ENCODE measurements around the gene HIPK2.

Gene HIPK2

DNA sequence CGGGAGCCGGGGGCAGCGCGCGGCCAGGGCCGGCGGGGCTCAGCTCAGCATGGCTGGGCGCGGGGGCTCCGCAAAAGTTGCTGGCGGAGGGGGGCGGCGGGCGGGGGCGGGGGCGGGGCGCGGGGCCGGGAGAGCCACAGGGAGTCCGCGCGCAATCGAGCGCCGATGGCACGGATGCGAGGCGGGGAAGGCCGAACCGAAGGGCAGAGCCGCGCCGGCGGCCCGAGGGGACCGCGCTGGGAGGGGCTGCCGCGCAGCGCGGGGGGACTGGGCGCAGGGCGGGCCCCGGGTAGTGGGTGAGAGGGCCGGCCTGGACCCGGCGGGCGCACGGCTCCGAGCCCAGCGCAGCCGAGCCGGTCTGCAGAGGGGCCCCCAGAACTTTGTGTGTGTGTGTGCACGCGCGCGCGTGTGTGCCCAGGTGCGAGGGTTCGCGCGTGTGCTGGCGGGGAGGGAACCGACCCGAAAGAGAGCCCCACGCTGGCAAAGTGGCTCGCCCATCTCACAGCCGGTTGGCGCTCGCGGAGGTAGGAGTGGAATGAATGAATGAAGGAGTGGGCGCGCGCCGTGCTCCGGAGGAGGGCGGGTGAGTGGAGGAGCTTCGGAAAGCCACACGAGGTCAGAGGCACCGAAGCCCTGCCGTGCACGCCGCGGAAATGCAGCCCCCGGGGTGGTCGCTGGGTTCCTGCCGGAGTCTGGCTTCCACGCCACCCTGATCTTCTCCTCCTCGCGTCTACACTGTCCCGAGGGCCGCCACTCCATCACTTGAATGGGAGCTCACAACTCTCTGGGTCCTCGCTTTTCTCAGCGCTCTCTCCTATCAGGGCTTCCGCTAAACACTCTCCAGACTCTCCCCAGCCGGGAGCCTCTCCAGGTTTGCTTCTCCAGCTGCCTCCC lies at the start of gene HIPK2:
Gene HIPK2, minus strand, starts transcription at position 51 of the 894 bp plus-strand sequence. CDS start 375 bp downstream, outside the sequence.
- peak; percentile 64 to 86 (median 76) for DNase-seq

DNA sequence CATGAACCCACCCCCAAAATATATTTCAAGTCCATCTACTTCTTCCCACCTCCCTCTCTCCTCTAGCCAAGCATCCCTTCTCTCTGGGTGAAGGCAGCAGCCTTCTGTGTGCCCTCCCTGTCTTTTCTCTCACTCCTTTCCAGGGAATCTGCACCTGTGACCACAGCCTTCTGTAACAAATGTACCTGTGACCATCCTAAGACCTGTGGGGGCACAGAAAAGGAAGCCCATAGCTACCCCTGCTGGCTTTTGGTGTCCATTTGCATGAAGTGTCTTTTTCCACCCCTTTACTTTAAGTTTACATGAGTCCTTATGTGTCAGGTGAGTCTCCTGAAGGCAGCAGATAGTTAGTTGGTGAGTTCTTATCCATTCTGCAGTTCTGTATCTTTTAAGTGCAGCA lies 49.2 kb upstream of the HIPK2 start:
- DNase-seq = no peak

DNA sequence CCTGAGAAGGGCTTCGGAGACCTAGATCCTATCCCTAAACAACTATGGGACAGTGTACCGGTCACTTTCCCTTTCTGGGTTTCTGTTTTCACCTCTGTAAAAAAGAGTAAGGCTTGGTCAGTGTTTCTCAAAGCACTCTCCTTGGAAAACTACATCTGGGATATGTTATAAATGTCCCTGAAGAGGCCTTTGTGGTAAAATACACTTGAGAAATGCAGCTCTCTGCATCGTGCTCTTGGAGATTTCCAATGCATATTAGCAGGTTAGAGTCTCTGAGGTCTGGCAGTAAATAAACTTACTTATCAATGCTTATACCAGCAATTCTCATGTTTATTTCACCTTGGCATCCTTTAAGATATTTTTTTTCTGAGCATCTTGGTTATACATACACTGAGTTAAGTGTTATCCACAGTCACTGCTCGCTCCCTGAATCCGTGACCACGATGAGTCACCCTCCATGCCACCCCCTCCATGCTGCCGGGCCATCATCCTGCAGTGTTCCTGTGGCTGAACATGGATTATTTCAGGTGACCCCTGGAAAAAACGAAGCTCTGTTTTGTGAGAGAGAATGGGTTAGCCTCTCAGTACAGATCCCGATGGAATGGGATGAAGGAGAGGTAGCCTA lies 48.0 kb upstream of the HIPK2 start:
- DNase-seq = peak; percentile 59 to 63 (median 61)

DNA sequence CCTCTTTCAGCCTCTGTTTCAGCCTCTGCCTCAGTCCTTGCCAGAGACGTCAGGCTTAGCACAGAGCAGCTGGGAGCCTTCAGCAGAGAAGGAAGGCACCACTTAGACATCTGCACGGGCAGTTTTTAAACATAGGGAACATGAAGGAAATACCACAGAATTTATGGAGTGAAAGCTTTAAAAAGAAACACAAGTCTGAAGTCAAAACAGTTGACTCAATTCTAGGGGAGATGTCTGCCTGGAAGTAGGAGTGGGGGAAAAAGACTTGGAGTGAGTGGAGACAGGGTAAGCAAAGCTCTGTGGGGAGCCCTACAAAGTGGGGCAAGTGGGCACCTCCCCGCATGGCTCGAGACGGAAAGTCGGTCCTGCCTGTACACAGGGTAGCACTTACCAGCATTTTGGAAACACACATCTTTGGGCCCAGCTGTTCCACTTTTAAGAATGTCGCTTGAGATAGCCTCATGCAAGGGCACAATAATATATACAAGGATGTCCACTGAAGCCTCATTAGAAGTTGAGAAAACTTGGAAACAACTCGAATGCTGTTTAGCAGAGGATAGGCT lies 46.2 kb upstream of the HIPK2 start:
- no peak for DNase-seq

DNA sequence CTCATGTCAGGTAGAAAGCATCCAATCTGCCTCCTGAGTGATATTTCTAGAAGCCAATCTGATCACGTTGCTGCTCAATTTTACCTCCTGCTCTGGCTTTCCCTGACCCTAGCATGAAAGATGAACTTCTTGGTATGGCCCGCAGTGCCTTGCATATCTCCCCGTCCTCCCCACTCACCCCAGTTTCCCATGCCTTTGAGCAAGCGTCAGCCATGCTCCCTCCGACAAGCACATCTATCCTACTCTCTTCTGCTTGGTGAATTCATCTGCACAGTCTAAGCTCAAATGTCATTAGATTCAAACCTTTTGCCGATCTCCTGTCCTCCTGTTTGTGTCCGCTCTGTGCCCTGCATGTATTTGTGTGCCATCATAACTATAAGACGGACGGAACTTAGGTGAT lies 45.1 kb upstream of the HIPK2 start:
- DNase-seq = no peak

DNA sequence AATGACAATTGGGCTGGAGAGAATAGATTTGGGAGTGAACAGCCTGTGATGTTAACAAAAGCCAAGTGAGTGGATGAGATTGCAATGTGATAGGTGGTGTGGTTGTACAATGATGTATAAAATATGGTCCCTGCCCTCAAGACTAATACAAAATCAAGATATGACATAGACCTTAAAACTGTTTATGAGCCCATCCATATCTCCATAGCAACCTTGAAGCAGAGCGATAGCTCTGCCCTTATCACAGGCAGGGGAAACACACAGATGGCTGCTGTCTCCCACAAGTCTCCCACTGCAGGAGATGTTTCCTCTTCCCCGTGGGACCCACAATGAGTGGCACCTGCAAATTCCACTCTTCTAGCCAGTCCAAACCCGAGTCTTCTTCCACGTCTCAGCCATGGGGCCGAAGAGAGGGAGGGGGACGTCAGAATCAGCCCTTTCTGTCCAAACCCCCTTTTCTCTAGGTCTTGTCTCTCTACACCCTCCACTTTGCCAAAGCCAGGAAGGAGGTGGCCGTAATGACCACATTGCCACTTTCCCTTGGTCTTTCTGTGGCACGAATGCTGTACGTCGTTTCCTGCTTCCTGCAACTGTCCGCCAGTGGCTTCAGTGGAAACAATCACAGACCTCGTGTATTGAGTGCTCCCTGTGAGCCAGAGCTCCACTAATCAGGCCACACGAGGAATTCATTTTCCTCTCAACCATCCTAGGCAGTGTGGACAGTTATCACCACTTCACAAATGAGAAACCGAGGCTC lies 43.7 kb upstream of the HIPK2 start:
- no peak for DNase-seq

- DNase-seq = peak; percentile 68 to 83 (median 73)
Observed at GRCh38 chr7:139820089-139820488, 42.3 kb upstream of the HIPK2 start.

DNA sequence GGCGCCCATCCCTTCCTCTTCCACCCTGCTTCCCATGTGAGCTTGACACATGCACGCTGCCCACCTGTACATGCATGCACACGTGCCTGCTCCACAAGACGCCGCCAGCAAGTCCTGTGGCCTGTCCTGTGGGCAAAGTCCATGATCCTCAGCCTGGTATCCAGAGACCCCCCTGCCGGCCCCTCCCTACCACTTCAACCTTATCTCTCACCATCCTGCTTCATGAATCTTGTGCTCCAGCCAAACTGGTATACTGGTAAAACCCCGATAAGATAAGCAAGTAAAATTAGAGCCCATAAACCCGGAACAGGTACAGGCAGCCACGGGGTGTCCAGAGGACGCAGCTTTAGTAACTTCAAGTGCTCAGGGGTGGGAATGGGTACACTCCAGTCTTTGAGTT lies 39.5 kb upstream of the HIPK2 start:
- DNase-seq = no peak

DNA sequence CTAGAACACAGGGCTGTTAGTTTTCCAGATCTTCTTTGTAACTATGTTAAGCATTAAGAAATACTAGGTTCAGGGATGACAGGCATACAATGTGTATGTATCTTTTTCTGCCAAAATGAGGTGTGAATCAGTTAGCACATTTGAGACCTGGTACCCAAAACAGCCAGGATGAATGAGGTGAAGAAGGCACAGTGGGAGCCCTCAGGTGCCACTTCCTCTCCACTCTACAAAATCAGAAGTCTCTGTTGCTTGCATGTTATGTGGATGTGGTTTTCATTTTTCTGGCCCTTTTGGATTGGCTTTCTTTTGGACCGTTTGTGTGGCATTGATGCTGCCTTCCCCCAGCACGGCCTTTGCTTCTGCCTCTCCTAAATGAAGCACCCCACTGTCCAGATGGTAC lies 35.9 kb upstream of the HIPK2 start:
- DNase-seq = no peak

GRCh38 chr7:139813151-139813550 lies 35.4 kb upstream of the HIPK2 start:
- DNase-seq = peak; percentile 38 to 45 (median 44)

- DNase-seq = peak; percentile 34 to 67 (median 36)
Observed at GRCh38 chr7:139811066-139811465, 33.3 kb upstream of the HIPK2 start.

GRCh38 chr7:139808846-139809442 lies 31.1 kb upstream of the HIPK2 start:
- DNase-seq = no peak

- no peak for DNase-seq
Observed at GRCh38 chr7:139808427-139808826, 30.6 kb upstream of the HIPK2 start.

DNA sequence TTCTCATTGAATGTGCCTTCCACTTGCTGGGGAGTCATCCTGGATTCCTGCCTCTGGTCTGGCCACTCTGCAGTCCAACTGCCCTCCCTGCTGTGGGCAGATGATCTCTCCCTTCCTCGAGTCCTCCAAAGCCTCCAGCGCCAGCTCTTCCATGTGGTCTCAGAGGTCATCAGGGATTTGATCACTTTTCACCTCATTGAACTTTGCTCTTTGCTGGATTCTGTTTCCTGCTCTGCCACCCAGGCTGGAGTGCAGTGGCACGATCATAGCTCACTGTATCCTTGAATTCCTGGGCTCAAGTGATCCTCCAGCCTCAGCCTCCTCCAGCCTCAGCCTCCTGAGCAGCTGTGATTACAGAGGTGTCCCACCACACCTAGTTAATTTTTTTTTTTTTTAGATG lies 29.2 kb upstream of the HIPK2 start:
- no peak for DNase-seq

DNA sequence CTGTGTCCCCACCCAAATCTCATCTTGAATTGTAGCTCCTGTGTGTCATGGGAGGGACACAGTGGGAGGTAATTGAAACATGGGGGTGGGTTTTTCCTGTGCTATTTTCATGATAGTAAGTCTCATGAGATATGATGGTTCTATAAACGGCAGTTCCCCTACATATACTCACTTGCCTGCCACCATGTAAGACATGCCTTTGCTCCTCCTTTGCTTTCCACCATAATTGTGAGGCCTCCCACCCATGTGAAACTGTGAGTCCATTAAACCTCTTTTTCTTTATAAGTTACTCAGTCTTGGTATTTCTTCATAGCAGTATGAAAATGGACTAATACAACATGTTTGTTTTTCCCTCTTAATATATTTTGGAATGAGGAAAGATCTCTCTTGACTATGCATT lies 26.8 kb upstream of the HIPK2 start:
- DNase-seq = no peak

GRCh38 chr7:139799586-139799985 lies 21.8 kb upstream of the HIPK2 start:
- peak; percentile 67 to 85 (median 83) for DNase-seq

DNA sequence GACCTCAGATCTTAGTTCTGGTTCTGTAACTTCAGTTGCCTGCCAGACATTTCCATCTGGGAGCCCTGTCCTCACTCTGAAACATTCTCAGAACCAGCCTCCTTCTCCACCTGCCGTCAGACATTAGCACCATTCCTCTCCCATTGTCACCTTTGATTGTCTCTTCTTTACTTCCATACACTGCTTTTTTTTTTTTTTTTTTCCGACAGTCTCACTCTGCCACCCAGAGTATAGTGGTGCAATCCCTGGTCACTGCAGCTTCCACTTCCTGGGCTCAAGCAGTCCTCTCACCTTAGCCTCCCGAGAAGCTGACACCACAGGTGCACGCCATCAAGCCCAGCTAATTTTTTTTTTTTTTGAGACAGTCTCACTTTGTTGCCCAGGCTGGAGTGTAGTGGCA lies 21.1 kb upstream of the HIPK2 start:
- no peak for DNase-seq

GRCh38 chr7:139798221-139798620 lies 20.4 kb upstream of the HIPK2 start:
- no peak for DNase-seq

DNA sequence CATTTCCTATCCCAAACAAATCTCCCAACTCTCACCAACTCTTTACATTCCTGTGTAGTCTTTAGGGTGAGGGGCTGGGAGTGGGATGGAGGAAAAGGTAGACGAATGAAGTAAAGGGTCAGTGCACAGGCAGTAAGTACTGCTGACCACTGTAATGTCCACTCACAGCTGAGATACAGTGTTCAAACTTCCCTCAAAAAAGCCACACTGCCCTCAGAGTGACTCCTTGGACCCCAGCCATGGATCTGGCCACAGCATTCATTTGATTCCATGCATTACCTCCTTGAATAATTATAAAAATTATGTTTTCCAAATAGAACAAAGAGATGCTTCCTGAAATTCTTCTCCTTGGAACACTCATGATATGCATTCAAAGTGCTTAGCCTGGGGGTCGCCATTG lies 19.8 kb upstream of the HIPK2 start:
- no peak for DNase-seq

- DNase-seq = peak; percentile 64 to 82 (median 78)
Observed at GRCh38 chr7:139791316-139791715, 13.5 kb upstream of the HIPK2 start.

GRCh38 chr7:139784648-139785047 lies 6.8 kb upstream of the HIPK2 start:
- no peak for DNase-seq

- DNase-seq = no peak
Observed at GRCh38 chr7:139783647-139784385, 6.0 kb upstream of the HIPK2 start.
